ENCODE measurements around the gene TNFAIP2. TPM values are rescaled to one million over a fixed set of nuclear protein-coding genes. Genes with fewer than 3 reads are reported as not detected.
A peak's percentile ranks its signal among the peaks of the same experiment; 100 is the strongest.
"Not testable (repeated sequence)": the region's sequence is repeated elsewhere in the genome, so short reads cannot be mapped to it uniquely, and the experiment has no call there.

The TNFAIP2 gene
- total RNA-seq, 1 donor from 2014 or later, result 5.3 TPM

DNA sequence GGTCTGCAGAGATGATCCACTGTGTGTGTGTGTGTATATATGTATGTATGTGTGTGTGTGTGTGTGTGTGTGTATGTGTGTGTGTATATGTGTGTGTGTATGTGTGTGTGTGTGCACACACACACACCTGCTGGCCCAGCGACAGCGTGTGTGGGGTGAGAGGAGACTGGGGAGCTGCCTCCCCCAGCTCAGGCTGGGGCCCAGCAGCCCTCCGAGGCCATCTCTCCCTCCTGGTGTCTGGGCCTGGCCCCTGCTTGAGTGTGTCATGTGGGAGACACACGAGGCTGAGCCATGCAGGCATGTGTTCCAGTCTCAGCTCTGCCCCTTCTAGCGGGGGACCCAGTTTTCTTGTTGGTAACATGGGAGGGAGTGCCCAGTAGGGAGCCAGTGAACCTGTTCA is 10.0 kb upstream of the TNFAIP2 start:
- no peak overlapping the region for H3K27ac ChIP-seq
- Mint-ChIP-seq H3K4me1 (peaks cover 20% of the 10 kb centered on the region), H3K9me3 (no peaks in the 10 kb centered on the region), H3K27ac (no peak overlapping the region), H3K27me3 (ENCODE audit: insufficient read depth, low read depth) (peaks cover 10% of the 10 kb centered on the region), H3K36me3 (no peaks in the 10 kb centered on the region), H3K4me3 (no peak overlapping the region)
- H3K9me3 ChIP-seq (ENCODE audit: low read depth), result no peaks in the 10 kb centered on the region
- peaks cover 12% of the 10 kb centered on the region for H3K4me1 ChIP-seq
- no peak for DNase-seq (ENCODE audit: low spot score)
- H3K9ac ChIP-seq, result no peak overlapping the region
- no peaks in the 10 kb centered on the region for H3K36me3 ChIP-seq
- peaks cover 16% of the 10 kb centered on the region for H3K27me3 ChIP-seq
- no peak for TF ChIP-seq CTCF (IDR thresholded peaks at IDR 0.05)
- no peaks in the 10 kb centered on the region for H3K79me2 ChIP-seq (ENCODE audit: low read depth)
- no peaks in the 10 kb centered on the region for H3F3A ChIP-seq (ENCODE audit: low read depth)
- no peak overlapping the region for H3K4me2 ChIP-seq
- no peaks in the 10 kb centered on the region for H4K20me1 ChIP-seq (ENCODE audit: low read depth)
- H3K4me3 ChIP-seq, result no peak overlapping the region
- no peak overlapping the region for H2AFZ ChIP-seq (replicated peaks)

DNA sequence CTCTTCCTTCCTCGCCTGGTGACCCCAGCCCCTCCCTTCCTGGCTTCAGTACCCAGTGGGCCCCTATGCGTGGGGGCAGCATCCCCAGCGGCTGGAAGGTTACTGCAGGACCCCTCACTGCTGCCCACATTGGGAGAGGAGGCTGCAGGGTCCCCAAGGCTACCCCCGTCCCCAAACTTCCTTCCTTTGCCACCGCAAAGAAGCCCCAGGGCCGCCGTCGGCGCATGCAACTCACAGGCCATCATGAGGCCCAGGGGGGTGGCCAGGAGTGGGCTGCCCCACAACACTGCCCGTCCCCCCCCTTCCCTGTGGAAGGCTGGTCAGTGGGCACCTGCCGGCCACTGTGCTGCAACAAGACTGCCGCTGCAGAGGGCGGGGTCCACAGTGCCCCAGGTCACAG is 9.5 kb upstream of the TNFAIP2 start:
- no peak overlapping the region for H3K4me3 Mint-ChIP-seq
- Histone ChIP-seq H2AFZ (replicated peaks) (no peak overlapping the region), H4K20me1 (ENCODE audit: low read depth) (no peaks in the 10 kb centered on the region), H3K4me3 (no peak overlapping the region), H3K79me2 (ENCODE audit: low read depth) (no peaks in the 10 kb centered on the region), H3K4me2 (no peak overlapping the region), H3K9ac (no peak overlapping the region), H3K4me1 (peaks cover 12% of the 10 kb centered on the region), H3K27ac (no peak overlapping the region), H3F3A (ENCODE audit: low read depth) (no peaks in the 10 kb centered on the region), H3K36me3 (no peaks in the 10 kb centered on the region), H3K9me3 (ENCODE audit: low read depth) (no peaks in the 10 kb centered on the region), H3K27me3 (peaks cover 16% of the 10 kb centered on the region)
- H3K9me3 Mint-ChIP-seq, result no peaks in the 10 kb centered on the region
- TF ChIP-seq EZH2 (IDR thresholded peaks at IDR 0.05), result no peak
- TF ChIP-seq CTCF (IDR thresholded peaks at IDR 0.05), result no peak
- no peak for TF ChIP-seq EZH2phosphoT487 (IDR thresholded peaks at IDR 0.05)
- H3K27ac Mint-ChIP-seq, result no peak overlapping the region
- DNase-seq (ENCODE audit: low spot score), result no peak
- peaks cover 10% of the 10 kb centered on the region for H3K27me3 Mint-ChIP-seq (ENCODE audit: insufficient read depth, low read depth)
- no peaks in the 10 kb centered on the region for H3K36me3 Mint-ChIP-seq
- H3K4me1 Mint-ChIP-seq, result peaks cover 20% of the 10 kb centered on the region

GRCh38 chr14:103115086-103115679 is 8.1 kb upstream of the TNFAIP2 start:
- H3K36me3 Mint-ChIP-seq; H3K9me3 Mint-ChIP-seq; H3K27me3 ChIP-seq; H3K9me3 ChIP-seq (ENCODE audit: low read depth); H3F3A ChIP-seq (ENCODE audit: low read depth); H3K79me2 ChIP-seq (ENCODE audit: low read depth); H3K4me3 Mint-ChIP-seq; H4K20me1 ChIP-seq (ENCODE audit: low read depth); H3K27me3 Mint-ChIP-seq (ENCODE audit: insufficient read depth, low read depth); H3K4me1 ChIP-seq; H3K4me3 ChIP-seq; H2AFZ ChIP-seq (replicated peaks); H3K27ac ChIP-seq; H3K9ac ChIP-seq; H3K4me2 ChIP-seq; DNase-seq (ENCODE audit: low spot score); H3K36me3 ChIP-seq: not testable (repeated sequence)
- Mint-ChIP-seq H3K27ac (peak overlapping the region; percentile 10), H3K4me1 (peaks cover 17% of the 10 kb centered on the region)

- Histone ChIP-seq H3F3A (ENCODE audit: low read depth) (peaks cover 6% of the 10 kb centered on the region), H2AFZ (replicated peaks) (no peak overlapping the region), H3K4me3 (no peak overlapping the region), H3K4me2 (no peak overlapping the region), H3K27me3 (peaks cover 5% of the 10 kb centered on the region), H3K27ac (no peak overlapping the region), H3K9me3 (ENCODE audit: low read depth) (no peaks in the 10 kb centered on the region), H3K9ac (no peak overlapping the region), H3K36me3 (no peaks in the 10 kb centered on the region), H3K4me1 (no peaks in the 10 kb centered on the region), H3K79me2 (ENCODE audit: low read depth) (no peaks in the 10 kb centered on the region), H4K20me1 (ENCODE audit: low read depth) (no peaks in the 10 kb centered on the region)
- Mint-ChIP-seq H3K9me3 (no peaks in the 10 kb centered on the region), H3K27me3 (ENCODE audit: insufficient read depth, low read depth) (peaks cover 11% of the 10 kb centered on the region), H3K4me3 (no peak overlapping the region), H3K4me1 (peaks cover 11% of the 10 kb centered on the region), H3K36me3 (no peaks in the 10 kb centered on the region), H3K27ac (no peak overlapping the region)
- no peak for DNase-seq (ENCODE audit: low spot score)
- no peak for TF ChIP-seq EZH2phosphoT487 (IDR thresholded peaks at IDR 0.05)
- no peak for TF ChIP-seq CTCF (IDR thresholded peaks at IDR 0.05)
- TF ChIP-seq EZH2 (IDR thresholded peaks at IDR 0.05), result no peak
These were observed 7.3 kb upstream of the TNFAIP2 start for GRCh38 chr14:103115845-103116572.

Measured in neural progenitor cell (in vitro differentiated cells).